ENCODE data around the gene LCP1. TPM values are rescaled to one million over a fixed set of nuclear protein-coding genes. Genes with fewer than 3 reads are reported as not detected.

Gene LCP1
- total RNA-seq, 2 experiments from 2014 or later: 266 to 276 TPM

DNA sequence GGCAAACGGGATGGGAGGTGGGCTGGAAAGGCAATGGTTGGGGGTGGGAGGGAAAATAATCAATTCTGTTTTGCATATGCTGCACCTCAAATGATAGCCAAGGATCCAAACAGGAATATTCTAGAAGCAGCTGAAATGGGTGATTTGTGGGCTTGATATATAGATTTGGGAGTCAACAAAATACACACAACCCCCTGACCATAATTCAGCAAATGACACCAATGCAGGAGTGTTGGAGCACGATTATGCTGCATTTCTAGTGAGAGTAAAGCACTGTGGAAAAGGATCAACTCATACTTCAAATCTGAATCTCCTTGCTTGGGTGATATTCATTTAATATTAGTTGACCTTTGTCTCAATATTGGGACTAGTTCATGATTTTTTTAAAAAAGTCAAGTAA lies 36.0 kb downstream of the LCP1 start:
- intact Hi-C loops (cut with DNase I, micrococcal nuclease): no loop called here
- Histone ChIP-seq H3K4me1 (ENCODE audit: insufficient read depth, low read length) (peaks cover 2% of the 10 kb centered on the region), H3K27me3 (ENCODE audit: control insufficient read depth in 1 of 2, insufficient read depth in 2 of 2, low read length in 2 of 2) (no peaks in the 10 kb centered on the region), H3K27ac (ENCODE audit: low read depth in 1 of 2, low read length in 2 of 2) (no peak overlapping the region), H3K36me3 (ENCODE audit: insufficient read depth, low read length) (peaks cover 96% of the 10 kb centered on the region), H3K4me3 (ENCODE audit: low read length) (no peak overlapping the region), H3K9me3 (ENCODE audit: control insufficient read depth in 1 of 2, insufficient read depth in 1 of 2, low read length in 2 of 2) (no peaks in the 10 kb centered on the region)
- ChIA-PET CTCF (interaction anchor here (2.8 kb wide), 1 partner anchor 14 kb away, joined by 15 read pairs; no protein-coding TSS in a partner anchor), POLR2A (no interaction called here)
- no peak overlapping the region for H3K4me3 Mint-ChIP-seq
- no peak for TF ChIP-seq CTCF (IDR thresholded peaks at IDR 0.05)
- H3K27me3 Mint-ChIP-seq: no peaks in the 10 kb centered on the region
- H3K4me1 Mint-ChIP-seq (ENCODE audit: low read depth): peaks cover 24% of the 10 kb centered on the region
- H3K36me3 Mint-ChIP-seq (ENCODE audit: low read depth): peaks cover 93% of the 10 kb centered on the region
- H3K27ac Mint-ChIP-seq: peak overlapping the region; percentile 47
- no peak for DNase-seq
- ATAC-seq (ENCODE audit: poor library complexity): no peak
- no peaks in the 10 kb centered on the region for H3K9me3 Mint-ChIP-seq

GRCh38 chr13:46145135-46145534 lies 36.8 kb downstream of the LCP1 start:
- Mint-ChIP-seq H3K27me3 (no peaks in the 10 kb centered on the region), H3K4me3 (no peak overlapping the region), H3K36me3 (ENCODE audit: low read depth) (peaks cover 93% of the 10 kb centered on the region), H3K4me1 (ENCODE audit: low read depth) (peaks cover 16% of the 10 kb centered on the region), H3K27ac (no peak overlapping the region), H3K9me3 (no peaks in the 10 kb centered on the region)
- no peak overlapping the region for H3K4me3 ChIP-seq (ENCODE audit: low read length)
- no peak overlapping the region for H3K27ac ChIP-seq (ENCODE audit: low read depth in 1 of 2, low read length in 2 of 2)
- POLR2A ChIA-PET: no interaction called here
- no peaks in the 10 kb centered on the region for H3K9me3 ChIP-seq (ENCODE audit: control insufficient read depth in 1 of 2, insufficient read depth in 1 of 2, low read length in 2 of 2)
- intact Hi-C loops (cut with DNase I, micrococcal nuclease): no loop called here
- peaks cover 96% of the 10 kb centered on the region for H3K36me3 ChIP-seq (ENCODE audit: insufficient read depth, low read length)
- no peak for DNase-seq
- no peak for TF ChIP-seq CTCF (IDR thresholded peaks at IDR 0.05)
- ATAC-seq (ENCODE audit: poor library complexity): no peak
- no peaks in the 10 kb centered on the region for H3K4me1 ChIP-seq (ENCODE audit: insufficient read depth, low read length)
- CTCF ChIA-PET: interaction anchor here (1.1 to 2.8 kb wide), 2 partner anchors 15 to 18 kb away, joined by 4 to 15 read pairs; no protein-coding TSS in a partner anchor
- H3K27me3 ChIP-seq (ENCODE audit: control insufficient read depth in 1 of 2, insufficient read depth in 2 of 2, low read length in 2 of 2): no peaks in the 10 kb centered on the region

- Mint-ChIP-seq H3K4me1 (ENCODE audit: low read depth) (peaks cover 9% of the 10 kb centered on the region), H3K27ac (peak overlapping the region; percentile 64), H3K27me3 (no peaks in the 10 kb centered on the region), H3K36me3 (ENCODE audit: low read depth) (peaks cover 95% of the 10 kb centered on the region), H3K4me3 (no peak overlapping the region), H3K9me3 (no peaks in the 10 kb centered on the region)
- H3K27me3 ChIP-seq (ENCODE audit: control insufficient read depth in 1 of 2, insufficient read depth in 2 of 2, low read length in 2 of 2): no peaks in the 10 kb centered on the region
- H3K4me1 ChIP-seq (ENCODE audit: insufficient read depth, low read length): no peaks in the 10 kb centered on the region
- ChIA-PET POLR2A (interaction anchor here (1.5 kb wide), 1 partner anchor 9 kb away, joined by 5 read pairs; no protein-coding TSS in a partner anchor), CTCF (interaction anchor here (1.5 kb wide), 1 partner anchor 17 kb away, joined by 7 read pairs; no protein-coding TSS in a partner anchor)
- H3K27ac ChIP-seq (ENCODE audit: low read depth in 1 of 2, low read length in 2 of 2): no peak overlapping the region
- no peak for DNase-seq
- peaks cover 96% of the 10 kb centered on the region for H3K36me3 ChIP-seq (ENCODE audit: insufficient read depth, low read length)
- H3K9me3 ChIP-seq (ENCODE audit: control insufficient read depth in 1 of 2, insufficient read depth in 1 of 2, low read length in 2 of 2): no peaks in the 10 kb centered on the region
- no peak overlapping the region for H3K4me3 ChIP-seq (ENCODE audit: low read length)
- intact Hi-C loops (cut with DNase I, micrococcal nuclease): no loop called here
- no peak for TF ChIP-seq CTCF (IDR thresholded peaks at IDR 0.05)
- no peak for ATAC-seq (ENCODE audit: poor library complexity)
These were observed 38.7 kb downstream of the LCP1 start for GRCh38 chr13:46143184-46143701.

Data from CD4-positive, alpha-beta T cell (primary cell).